ENCODE measurements around the gene SMPD4.
"Not testable (repeated sequence)": the region's sequence is repeated elsewhere in the genome, so short reads cannot be mapped to it uniquely, and the experiment has no call there.

The SMPD4 gene

GRCh38 chr2:130138326-130138725, 43.1 kb downstream of the SMPD4 start:
- not testable (repeated sequence) for DNase-seq

GRCh38 chr2:130137118-130137517, 44.3 kb downstream of the SMPD4 start:
- DNase-seq = not testable (repeated sequence)

GRCh38 chr2:130136546-130136945, 44.9 kb downstream of the SMPD4 start:
- DNase-seq = not testable (repeated sequence)

GRCh38 chr2:130135692-130136541, 45.5 kb downstream of the SMPD4 start:
- no peak for DNase-seq

DNA sequence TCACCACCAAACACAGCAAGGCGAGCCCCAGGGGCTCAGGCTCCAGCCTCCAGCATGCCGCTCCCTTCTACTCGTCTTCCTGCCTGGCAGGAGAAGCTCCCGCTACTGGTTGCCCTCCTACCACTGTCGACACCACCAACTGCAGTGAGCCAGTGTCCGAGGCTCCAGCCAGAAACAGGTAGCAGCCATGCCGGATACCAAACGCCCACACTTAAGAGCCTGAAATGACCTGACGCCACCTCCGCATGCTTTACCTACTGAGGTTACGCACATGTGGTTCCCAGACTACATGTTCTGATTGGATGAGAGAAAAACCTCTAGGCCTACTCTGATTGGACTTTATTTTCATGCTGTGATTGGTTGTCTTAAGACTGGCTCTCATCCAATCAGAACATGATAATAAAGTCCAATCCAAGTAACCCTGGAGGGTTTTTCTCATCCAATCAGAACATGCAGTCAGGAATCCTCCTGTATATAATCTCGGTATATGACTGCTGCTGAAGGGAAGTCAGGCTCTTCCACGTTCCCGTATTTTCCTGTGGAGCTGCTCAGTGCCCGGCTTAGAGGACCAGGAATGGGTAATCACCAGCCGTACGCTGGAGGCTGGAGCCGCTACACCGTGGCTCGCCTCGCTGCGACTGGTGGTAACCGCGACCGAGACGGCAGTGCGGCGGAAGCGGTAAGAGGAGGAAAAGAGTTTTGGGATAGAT, 52.1 kb downstream of the SMPD4 start, which contains the start of gene POTEF:
POTEF (minus strand) TSS at position 103 of the 710 bp plus-strand sequence. CDS start 8,707 bp downstream, outside the sequence.
- peak; percentile 16 for DNase-seq

DNA sequence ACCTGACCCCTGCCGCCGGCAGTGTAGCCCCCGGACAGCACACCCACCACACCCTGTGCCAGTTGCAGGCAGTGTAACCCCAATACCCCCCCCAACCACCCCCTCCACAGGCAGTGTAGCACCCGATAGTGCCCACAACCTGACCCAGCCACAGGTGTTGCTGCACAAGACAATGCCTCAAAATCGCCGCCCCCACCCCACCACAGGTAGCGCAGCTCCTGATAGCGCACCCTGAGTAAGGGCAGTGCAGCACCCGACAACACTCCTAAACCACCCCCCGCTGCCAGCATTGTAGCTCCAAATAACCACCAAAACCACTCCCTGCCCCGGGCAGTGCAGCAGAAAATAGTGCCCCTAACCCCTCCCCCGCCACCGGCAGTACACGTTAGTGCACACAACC, 52.9 kb downstream of the SMPD4 start:
- DNase-seq = not testable (repeated sequence)

DNA sequence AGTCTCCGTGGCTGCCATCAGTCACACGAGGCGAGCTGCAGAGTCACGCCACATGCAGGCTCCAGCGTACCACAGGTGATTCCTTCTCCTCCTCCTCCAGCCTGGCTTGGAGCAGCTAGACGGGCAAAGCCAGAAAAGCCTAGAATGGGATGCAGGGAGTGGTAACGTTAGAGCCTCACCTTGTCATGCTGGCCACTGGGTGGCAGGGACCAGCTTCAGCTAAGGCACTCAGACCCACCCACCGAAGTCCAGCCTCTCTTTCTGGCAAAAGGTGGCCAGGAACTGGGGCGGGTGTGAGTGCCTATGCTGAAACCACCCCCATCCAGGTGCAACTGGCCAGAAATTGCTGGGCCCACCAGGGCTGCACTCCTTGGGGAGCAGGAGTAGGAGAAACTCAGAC, 53.7 kb downstream of the SMPD4 start:
- DNase-seq = not testable (repeated sequence)

DNA sequence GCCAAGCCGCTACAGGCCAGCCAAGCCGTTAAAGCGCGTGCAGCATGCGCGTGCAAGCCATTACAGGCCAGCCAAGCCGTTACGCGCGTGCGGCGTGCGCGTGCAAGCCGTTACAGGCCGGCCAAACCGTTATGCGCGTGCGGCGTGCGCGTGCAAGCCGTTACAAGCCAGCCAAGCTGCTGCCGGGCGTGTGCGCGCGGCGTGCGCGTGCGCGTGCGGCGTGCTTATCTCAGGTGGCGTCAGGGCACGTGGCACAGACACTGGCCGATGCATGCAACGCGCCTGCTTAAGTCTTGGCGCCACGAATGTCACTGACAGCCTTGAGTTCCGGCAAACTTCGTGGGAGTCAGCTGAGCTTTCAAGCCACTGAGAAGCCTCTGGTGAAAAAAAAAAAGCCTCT, 60.5 kb downstream of the SMPD4 start:
- not testable (repeated sequence) for DNase-seq

GRCh38 chr2:130102597-130103363, 78.6 kb downstream of the SMPD4 start:
- peak; percentile 38 for DNase-seq
